ENCODE measurements around the gene NSDHL. TPM values are rescaled to one million over a fixed set of nuclear protein-coding genes. Genes with fewer than 3 reads are reported as not detected.

The NSDHL gene
- total and polyA plus RNA-seq, 2 of the 13 experiments (the other 11 are each of a cell fraction or from before 2014, with no cell fraction given): 26.2 to 49.3 TPM

DNA sequence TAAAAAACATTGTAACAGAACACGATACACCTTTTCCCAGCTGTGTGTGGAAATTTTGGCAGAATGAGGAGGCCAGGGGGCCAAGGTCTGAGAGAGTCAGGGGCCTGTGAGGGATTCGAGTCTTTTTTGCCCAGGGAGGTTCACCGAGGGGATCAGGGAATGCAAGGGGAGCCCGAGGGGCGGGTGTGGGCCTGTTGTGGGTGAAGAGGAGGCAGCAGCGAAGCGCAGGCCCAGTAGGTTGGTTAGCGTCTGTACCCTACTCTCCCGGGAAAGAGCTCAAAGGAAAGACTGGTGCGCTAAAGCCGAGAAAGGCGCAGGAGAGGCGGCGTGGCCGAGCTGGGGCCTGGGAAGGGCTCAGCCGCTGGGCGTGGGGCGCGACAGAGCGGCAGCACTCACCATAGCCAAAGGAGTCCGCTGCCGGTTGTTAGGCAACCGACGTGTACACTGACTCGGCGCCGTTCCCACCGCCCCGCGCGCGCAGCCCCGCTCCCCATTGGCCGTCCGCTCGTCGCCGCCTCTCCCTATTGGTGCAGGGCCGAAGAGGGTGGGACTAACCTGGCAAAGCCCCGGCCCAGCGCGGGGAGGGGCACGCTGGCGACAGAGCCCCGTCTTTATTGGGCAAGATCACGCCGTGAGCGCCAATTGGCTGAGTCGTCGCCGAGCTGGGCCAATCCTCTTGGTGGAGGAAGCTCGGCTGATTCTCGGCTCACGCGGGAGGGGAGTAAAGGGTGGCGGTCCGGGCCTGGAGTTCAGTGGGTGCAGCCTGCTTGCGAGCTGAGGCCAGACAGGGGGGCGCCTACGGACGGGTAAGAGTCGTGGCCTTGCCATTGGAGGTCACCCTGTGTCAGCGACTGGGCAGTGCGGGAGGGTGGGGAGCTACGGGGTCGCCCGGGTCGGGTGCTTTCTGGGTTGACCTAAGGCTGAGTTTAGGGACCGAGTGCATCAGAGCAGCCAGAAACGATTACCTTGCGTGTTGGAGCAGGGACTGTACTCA is at the start of gene NSDHL, which contains the start of gene CETN2 (continued):
- TF ChIP-seq MTA3 (CRISPR knock-in tag; IDR thresholded peaks at IDR 0.05): no peak
- TF ChIP-seq, protein P1, sequence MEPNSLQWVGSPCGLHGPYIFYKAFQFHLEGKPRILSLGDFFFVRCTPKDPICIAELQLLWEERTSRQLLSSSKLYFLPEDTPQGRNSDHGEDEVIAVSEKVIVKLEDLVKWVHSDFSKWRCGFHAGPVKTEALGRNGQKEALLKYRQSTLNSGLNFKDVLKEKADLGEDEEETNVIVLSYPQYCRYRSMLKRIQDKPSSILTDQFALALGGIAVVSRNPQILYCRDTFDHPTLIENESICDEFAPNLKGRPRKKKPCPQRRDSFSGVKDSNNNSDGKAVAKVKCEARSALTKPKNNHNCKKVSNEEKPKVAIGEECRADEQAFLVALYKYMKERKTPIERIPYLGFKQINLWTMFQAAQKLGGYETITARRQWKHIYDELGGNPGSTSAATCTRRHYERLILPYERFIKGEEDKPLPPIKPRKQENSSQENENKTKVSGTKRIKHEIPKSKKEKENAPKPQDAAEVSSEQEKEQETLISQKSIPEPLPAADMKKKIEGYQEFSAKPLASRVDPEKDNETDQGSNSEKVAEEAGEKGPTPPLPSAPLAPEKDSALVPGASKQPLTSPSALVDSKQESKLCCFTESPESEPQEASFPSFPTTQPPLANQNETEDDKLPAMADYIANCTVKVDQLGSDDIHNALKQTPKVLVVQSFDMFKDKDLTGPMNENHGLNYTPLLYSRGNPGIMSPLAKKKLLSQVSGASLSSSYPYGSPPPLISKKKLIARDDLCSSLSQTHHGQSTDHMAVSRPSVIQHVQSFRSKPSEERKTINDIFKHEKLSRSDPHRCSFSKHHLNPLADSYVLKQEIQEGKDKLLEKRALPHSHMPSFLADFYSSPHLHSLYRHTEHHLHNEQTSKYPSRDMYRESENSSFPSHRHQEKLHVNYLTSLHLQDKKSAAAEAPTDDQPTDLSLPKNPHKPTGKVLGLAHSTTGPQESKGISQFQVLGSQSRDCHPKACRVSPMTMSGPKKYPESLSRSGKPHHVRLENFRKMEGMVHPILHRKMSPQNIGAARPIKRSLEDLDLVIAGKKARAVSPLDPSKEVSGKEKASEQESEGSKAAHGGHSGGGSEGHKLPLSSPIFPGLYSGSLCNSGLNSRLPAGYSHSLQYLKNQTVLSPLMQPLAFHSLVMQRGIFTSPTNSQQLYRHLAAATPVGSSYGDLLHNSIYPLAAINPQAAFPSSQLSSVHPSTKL (CRISPR knock-in tag; IDR thresholded peaks at IDR 0.05): no peak
- TF ChIP-seq ZNF331 (CRISPR knock-in tag; IDR thresholded peaks at IDR 0.05): peak; percentile 11; the same call in 1 of the 2 replicates
- no peak for TF ChIP-seq MED13 (CRISPR knock-in tag; IDR thresholded peaks at IDR 0.05)
- no peak for TF ChIP-seq FOXM1 (CRISPR knock-in tag; IDR thresholded peaks at IDR 0.05)
- TF ChIP-seq HNRNPUL1 (IDR thresholded peaks at IDR 0.05; ENCODE audit: low read depth, low read length): no peak
- TF ChIP-seq AGO2 (optimal IDR thresholded peaks at IDR 0.05; ENCODE audit: low read depth, low read length): no peak
- TF ChIP-seq RFX3 (CRISPR knock-in tag; IDR thresholded peaks at IDR 0.05): peak; percentile 64
- TF ChIP-seq ZMAT3 (CRISPR knock-in tag; conservative IDR thresholded peaks at IDR 0.05): 0 out of 2 replicates have a peak, but pooled peaks have one; percentile 32
- TF ChIP-seq ZNF30 (CRISPR knock-in tag; IDR thresholded peaks at IDR 0.05): no peak
- TF ChIP-seq, protein P2, sequence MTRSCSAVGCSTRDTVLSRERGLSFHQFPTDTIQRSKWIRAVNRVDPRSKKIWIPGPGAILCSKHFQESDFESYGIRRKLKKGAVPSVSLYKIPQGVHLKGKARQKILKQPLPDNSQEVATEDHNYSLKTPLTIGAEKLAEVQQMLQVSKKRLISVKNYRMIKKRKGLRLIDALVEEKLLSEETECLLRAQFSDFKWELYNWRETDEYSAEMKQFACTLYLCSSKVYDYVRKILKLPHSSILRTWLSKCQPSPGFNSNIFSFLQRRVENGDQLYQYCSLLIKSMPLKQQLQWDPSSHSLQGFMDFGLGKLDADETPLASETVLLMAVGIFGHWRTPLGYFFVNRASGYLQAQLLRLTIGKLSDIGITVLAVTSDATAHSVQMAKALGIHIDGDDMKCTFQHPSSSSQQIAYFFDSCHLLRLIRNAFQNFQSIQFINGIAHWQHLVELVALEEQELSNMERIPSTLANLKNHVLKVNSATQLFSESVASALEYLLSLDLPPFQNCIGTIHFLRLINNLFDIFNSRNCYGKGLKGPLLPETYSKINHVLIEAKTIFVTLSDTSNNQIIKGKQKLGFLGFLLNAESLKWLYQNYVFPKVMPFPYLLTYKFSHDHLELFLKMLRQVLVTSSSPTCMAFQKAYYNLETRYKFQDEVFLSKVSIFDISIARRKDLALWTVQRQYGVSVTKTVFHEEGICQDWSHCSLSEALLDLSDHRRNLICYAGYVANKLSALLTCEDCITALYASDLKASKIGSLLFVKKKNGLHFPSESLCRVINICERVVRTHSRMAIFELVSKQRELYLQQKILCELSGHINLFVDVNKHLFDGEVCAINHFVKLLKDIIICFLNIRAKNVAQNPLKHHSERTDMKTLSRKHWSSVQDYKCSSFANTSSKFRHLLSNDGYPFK (CRISPR knock-in tag; IDR thresholded peaks at IDR 0.05; ENCODE audit: borderline replicate concordance): no peak
- peak; percentile 46 for TF ChIP-seq NR2F6 (IDR thresholded peaks at IDR 0.05)
- peak; percentile 40; the same call in 1 of the 2 replicates for TF ChIP-seq NR2F6 (CRISPR knock-in tag; IDR thresholded peaks at IDR 0.05)
- no peak for TF ChIP-seq AKAP8 (CRISPR knock-in tag; IDR thresholded peaks at IDR 0.05)
- no peak for TF ChIP-seq XBP1 (CRISPR knock-in tag; IDR thresholded peaks at IDR 0.05)
- peak; percentile 66 for TF ChIP-seq TAF1 (CRISPR knock-in tag; IDR thresholded peaks at IDR 0.05)
- peak; percentile 65; the same call in 1 of the 2 replicates for TF ChIP-seq YEATS4 (CRISPR knock-in tag; IDR thresholded peaks at IDR 0.05; ENCODE audit: borderline replicate concordance)
- no peak for TF ChIP-seq ZNF282 (IDR thresholded peaks at IDR 0.05; ENCODE audit: partially characterized antibody)
- peak; percentile 78 for TF ChIP-seq SAP130 (CRISPR knock-in tag; IDR thresholded peaks at IDR 0.05; ENCODE audit: low read depth)
- peak; percentile 69; the same call in 1 of the 2 replicates for TF ChIP-seq DMAP1 (CRISPR knock-in tag; IDR thresholded peaks at IDR 0.05)
- no peak for TF ChIP-seq ZNF550 (CRISPR knock-in tag; IDR thresholded peaks at IDR 0.05; ENCODE audit: borderline replicate concordance)
- no peak for TF ChIP-seq TCF7L2 (IDR thresholded peaks at IDR 0.05; ENCODE audit: low read depth, low read length)
- TF ChIP-seq ZNF775 (CRISPR knock-in tag; IDR thresholded peaks at IDR 0.05; ENCODE audit: borderline replicate concordance): no peak

Measured in HepG2 (cell line).